HG03442 (cell line): ENCODE measurements around the gene DGKQ.
"Not testable (repeated sequence)": the region's sequence is repeated elsewhere in the genome, so short reads cannot be mapped to it uniquely, and the experiment has no call there.

Experiments used
- ATAC-seq: cut with Tn5 transposase; IDR thresholded peaks from one replicate; pipeline ENCODE4 v1.9.1; 2021; ENCODE audit warnings: mild to moderate bottlenecking, moderate library complexity; ENCODE audit not compliant: unreplicated experiment

The DGKQ gene

DNA sequence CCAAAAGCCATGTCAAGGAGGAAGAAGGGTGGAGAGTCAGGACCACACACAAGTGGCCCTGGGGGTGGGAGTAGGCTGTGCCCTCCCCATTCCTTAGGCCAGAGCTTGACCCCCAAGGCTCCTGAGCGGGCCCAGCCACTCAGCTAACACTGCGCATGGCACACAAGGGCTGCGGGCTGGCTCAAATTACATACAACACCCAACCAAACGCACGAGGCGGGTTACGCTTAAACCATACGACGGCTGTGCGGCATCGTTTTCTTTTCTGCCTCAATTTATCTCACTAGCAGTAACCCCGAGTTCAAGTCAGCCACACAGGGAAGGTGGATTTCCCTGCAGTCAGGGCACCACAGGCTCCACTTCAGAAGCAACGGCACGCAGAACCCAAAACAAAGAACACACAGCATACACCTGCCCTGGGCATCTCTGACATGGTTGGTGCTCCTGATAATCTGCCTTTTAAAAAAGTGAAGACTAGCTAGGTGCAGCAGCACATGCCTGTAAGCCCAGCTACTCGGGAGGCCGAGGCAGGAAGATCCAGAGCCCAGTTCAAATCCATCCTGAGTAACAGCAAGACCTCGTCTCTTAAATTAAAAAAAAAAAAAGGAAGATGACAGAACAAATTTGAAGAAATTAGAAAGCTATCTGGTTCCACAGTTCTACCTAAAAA is 44.1 kb downstream of the DGKQ start:
- no peak for ATAC-seq

DNA sequence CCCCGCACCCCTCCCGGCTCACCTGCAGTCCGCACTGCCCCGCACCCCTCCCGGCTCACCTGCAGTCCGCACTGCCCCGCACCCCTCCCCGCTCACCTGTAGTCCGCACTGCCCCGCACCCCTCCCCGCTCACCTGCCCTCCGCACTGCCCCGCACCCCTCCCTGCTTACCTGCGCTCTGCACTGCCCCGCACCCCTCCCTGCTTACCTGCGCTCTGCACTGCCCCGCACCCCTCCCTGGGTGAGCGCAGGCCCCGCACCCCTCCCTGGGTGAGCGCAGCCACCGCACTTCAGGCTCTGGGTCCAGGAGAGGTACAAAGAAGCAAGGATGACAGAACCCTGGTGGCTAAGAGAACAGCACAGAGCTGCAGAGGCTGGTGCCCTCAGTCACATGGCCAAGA is 45.8 kb downstream of the DGKQ start:
- ATAC-seq = not testable (repeated sequence)

- ATAC-seq = no peak
These were observed 46.8 kb downstream of the DGKQ start for GRCh38 chr4:926538-926937.

- no peak for ATAC-seq
These were observed 47.4 kb downstream of the DGKQ start for GRCh38 chr4:925771-926500.

GRCh38 chr4:925171-925570 is 48.2 kb downstream of the DGKQ start:
- no peak for ATAC-seq

DNA sequence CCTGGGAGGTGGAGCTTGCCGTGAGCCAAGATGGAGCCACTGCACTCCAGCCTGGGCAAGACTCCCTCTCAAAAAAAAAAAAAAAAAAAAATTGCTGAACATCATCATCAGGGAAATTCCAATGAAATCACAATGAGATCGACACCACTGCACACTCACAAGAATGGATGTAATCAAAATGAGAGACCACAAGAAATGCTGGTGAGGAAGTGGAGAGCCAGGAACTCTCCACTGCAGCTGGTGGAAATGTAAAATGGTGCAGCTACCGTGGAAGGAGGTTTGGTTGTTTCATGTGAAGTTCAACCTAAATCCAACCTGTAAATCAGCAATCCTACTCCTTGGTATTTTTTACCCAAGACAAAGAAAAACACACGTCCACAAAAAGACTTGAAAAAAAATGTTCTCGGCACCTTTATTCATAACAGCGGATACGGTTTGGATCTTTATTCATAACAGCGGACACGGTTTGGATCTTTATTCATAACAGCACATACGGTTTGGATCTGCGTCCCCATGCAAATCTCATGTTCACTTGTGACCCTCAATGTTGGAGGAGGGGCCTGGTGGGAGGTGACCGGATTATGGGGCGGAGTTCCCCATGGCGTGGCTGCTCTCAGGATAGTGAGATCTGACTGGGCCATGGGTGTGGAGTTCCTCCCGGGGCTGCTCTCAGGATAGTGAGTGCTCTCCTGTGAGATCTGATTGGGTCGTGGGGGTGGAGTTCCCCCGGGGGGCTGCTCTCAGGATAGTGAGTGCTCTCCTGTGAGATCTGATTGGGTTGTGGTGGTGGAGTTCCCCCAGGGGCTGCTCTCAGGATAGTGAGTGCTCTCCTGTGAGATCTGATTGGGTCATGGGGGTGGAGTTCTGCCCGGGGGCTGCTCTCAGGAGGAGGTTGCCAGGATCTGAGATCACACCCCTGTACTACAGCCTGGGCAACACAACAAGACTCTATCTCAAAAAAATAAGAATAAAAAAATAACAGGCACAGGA is 49.0 kb downstream of the DGKQ start:
- ATAC-seq = no peak

GRCh38 chr4:921830-922331 is 51.5 kb downstream of the DGKQ start:
- ATAC-seq = no peak

GRCh38 chr4:919004-919680 is 54.2 kb downstream of the DGKQ start:
- not testable (repeated sequence) for ATAC-seq

GRCh38 chr4:918591-918990 is 54.8 kb downstream of the DGKQ start:
- ATAC-seq = not testable (repeated sequence)

- no peak for ATAC-seq
These were observed 55.4 kb downstream of the DGKQ start for GRCh38 chr4:917992-918391.

DNA sequence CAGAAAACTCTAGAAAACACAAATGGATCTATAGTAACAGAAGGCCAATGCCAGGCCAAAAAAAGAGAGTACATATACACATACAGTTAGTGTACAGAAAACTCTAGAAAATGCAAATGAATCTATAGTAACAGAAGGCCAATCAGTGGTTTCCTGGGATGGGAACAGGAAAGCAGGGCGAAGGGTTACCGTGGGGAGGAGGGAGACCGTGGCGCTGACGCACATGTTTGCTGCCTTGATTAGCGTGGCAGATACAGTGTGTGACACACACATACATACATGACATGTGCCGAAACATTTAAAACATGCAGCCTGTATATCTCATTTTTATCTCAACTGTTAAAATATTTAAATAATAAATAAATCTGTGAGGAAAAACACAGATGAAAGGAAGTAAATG is 55.9 kb downstream of the DGKQ start:
- no peak for ATAC-seq

- no peak for ATAC-seq
These were observed 57.8 kb downstream of the DGKQ start for GRCh38 chr4:915595-915994.

GRCh38 chr4:915041-915474 is 58.3 kb downstream of the DGKQ start:
- ATAC-seq = no peak

- ATAC-seq = no peak
These were observed 58.8 kb downstream of the DGKQ start for GRCh38 chr4:914531-914930.

DNA sequence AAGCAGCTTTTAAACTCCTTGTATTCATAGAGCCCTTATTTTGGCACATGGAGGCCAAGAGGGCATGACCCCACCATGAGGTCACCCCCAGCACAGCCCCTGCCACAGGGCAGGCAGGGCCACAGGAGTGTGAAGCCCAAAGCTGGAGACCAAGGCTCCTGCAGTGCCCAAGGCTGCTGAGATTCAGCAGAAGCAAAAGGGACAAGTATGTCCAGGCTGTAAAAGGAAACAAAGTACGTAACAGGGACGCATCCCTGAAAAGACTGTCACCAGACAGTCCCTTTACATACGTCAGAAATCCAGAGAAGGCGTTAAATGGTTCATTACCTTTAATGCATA is 60.1 kb downstream of the DGKQ start:
- ATAC-seq = no peak

DNA sequence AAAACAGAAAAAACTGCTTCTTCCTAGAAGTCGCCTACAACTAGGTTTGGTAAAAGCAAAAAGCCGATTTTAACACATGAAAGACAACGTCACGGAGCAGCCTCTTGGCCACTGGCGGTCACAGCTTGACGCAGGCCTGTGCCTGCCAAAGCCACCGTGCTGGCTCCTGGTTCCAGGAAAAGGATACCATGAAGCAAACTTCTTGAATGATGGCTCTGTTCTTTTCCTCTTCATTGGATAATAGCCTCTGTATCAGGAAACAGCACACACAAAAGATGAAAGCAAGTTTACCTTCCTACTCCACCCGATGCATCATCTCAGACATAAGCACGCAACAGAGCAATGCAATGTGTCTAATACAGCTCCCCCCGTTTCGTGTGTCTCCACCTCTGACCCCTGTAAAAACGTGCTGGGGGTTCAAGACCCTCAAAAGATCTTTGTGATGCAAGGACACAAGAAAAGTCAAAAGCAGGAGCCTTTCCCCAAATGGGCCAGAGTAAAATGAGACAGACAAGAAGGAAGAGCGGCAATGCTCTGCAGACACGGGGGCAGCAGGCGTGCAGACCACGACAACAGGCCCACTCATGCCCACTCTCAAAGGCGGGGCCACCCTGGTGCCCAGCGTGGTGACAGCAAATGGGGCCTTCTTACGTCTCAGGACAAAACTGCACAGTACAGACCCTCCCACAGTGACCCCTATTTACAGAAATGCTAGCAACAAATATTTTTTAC is 60.7 kb downstream of the DGKQ start:
- no peak for ATAC-seq

- no peak for ATAC-seq
These were observed 61.4 kb downstream of the DGKQ start for GRCh38 chr4:911871-912490.

DNA sequence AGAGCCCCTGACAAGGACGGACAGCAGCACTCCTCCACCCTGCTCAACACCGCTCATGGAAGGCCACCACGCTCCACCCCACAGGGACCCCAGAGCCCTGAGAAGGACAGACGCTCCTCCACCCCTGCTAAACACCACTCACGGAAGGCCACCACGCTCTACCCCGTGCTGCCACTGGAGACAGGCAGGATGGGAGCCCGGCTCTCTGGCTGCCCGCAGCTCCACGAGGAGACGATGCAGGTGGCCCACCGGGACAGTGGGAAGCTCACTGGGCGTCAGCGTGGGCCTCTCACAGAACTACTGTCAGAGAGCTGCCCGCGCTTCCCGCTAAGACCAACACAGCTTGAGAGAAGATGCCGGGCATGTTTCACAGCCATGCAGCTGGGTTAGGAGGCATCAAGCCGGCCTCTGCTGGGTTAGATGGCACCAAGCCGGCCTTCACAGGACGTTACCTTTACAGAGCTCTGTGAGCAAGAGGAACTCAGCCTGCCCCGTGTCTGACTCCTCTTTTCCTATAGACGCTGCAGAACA is 62.1 kb downstream of the DGKQ start:
- ATAC-seq = no peak

DNA sequence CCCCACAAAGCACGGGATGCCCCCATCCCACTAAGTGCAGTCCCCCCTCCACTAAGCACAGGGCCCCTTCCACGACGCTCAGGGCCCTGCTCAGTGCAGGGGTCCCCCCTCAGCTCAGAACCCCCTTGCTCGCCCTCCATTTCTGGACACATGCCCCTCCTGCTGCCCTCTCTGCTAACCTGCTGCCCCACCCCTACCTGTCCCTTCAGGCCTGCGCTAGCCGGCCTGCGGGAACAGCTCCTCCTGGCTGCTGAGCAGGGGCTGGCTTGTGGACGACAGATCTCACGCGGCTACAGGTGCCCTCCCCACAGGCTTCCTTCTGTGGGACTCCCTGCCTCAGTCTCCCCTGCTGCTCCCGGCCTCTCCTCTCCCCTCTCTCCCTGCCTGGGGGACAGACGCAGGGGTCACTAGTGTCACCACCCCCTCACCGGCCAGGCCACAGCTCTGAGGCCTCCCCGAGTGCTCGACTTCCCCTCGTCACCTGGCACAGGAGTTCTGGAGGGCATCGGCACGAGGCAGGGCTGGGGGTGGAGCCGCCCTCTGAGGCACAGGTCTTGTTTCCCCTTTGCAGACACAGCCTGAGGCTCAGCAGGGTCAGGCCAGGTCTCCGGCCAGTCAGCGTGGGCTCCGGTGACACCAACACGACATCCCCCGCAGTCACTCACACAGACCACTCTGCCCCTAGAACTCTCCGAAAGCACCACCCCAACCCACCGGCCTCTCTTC is 62.8 kb downstream of the DGKQ start:
- ATAC-seq = no peak
